H9 (cell line): ENCODE measurements around the gene CLEC16A. TPM values are rescaled to one million over a fixed set of nuclear protein-coding genes. Genes with fewer than 3 reads are reported as not detected.

Experiments used
- DNase-seq: peaks from one replicate; pipeline ENCODE4 v3.0.0-alpha.2; 2017
- H2AFZ ChIP-seq: one replicate; pipeline ENCODE4 v1.6.1; 2013; ENCODE audit warnings: mild to moderate bottlenecking, low read length, control low read depth, moderate library complexity
- H2AK5ac ChIP-seq: 2 replicates; pipeline ENCODE4 v1.6.1; 2013; ENCODE audit warnings: low read length, control low read depth, mixed read lengths; ENCODE audit not compliant: insufficient read length
- H2BK120ac ChIP-seq: one replicate; pipeline ENCODE4 v1.6.1; 2013; ENCODE audit warnings: low read depth, mild to moderate bottlenecking, low read length, control low read depth, inconsistent platforms; ENCODE audit not compliant: poor library complexity, severe bottlenecking
- H2BK12ac ChIP-seq: 2 replicates; pipeline ENCODE4 v1.6.1; 2013; ENCODE audit warnings: low read length, control low read depth, mixed read lengths, low read depth; ENCODE audit not compliant: insufficient read length
- H2BK15ac ChIP-seq: 2 replicates; pipeline ENCODE4 v1.6.1; 2013; ENCODE audit warnings: low read depth, low read length, control low read depth
- H2BK20ac ChIP-seq: one replicate; pipeline ENCODE4 v1.6.1; 2013; ENCODE audit warnings: low read depth, mild to moderate bottlenecking, low read length, control low read depth, inconsistent platforms; ENCODE audit not compliant: poor library complexity, severe bottlenecking
- H2BK5ac ChIP-seq: 2 replicates; pipeline ENCODE4 v1.6.1; 2013; ENCODE audit warnings: low read length, control low read depth, mixed read lengths; ENCODE audit not compliant: insufficient read length
- H3K14ac ChIP-seq: 2 replicates; pipeline ENCODE4 v1.6.1; 2013; ENCODE audit warnings: low read length, control low read depth; ENCODE audit not compliant: insufficient read depth
- H3K18ac ChIP-seq: 2 replicates; pipeline ENCODE4 v1.6.1; 2013; ENCODE audit warnings: low read depth, mild to moderate bottlenecking, mixed read lengths, low read length, control low read depth; ENCODE audit not compliant: insufficient read length
- H3K23ac ChIP-seq: 2 replicates; pipeline ENCODE4 v1.6.1; 2013; ENCODE audit warnings: low read length, control low read depth, mixed read lengths, low read depth; ENCODE audit not compliant: insufficient read length
- H3K23me2 ChIP-seq: 2 replicates; pipeline ENCODE4 v1.6.1; 2013; ENCODE audit warnings: low read depth, mild to moderate bottlenecking, mixed read lengths, low read length, control low read depth; ENCODE audit not compliant: insufficient read length, poor library complexity, severe bottlenecking
- H3K27ac ChIP-seq: 2 replicates; pipeline ENCODE4 v1.5.1; 2013; ENCODE audit warnings: low read length, control low read depth, mixed read lengths, low read depth; ENCODE audit not compliant: insufficient read length
- H3K27me3 ChIP-seq: 2 replicates; pipeline ENCODE4 v1.6.1; 2013; ENCODE audit warnings: low read length, control low read depth, inconsistent platforms; ENCODE audit not compliant: insufficient read depth
- H3K4ac ChIP-seq: 2 replicates; pipeline ENCODE4 v1.6.1; 2013; ENCODE audit warnings: low read depth, mild to moderate bottlenecking, control low read depth, inconsistent platforms, low read length, moderate library complexity
- H3K4me1 ChIP-seq: 2 replicates; pipeline ENCODE4 v1.6.1; 2013; ENCODE audit warnings: low read length, control low read depth, inconsistent platforms; ENCODE audit not compliant: insufficient read depth
- H3K4me2 ChIP-seq: 2 replicates; pipeline ENCODE4 v1.6.1; 2013; ENCODE audit warnings: low read length, control low read depth, mixed read lengths; ENCODE audit not compliant: insufficient read length, insufficient read depth
- H3K56ac ChIP-seq: 2 replicates; pipeline ENCODE4 v1.6.1; 2013; ENCODE audit warnings: low read depth, mild to moderate bottlenecking, mixed read lengths, low read length, control low read depth; ENCODE audit not compliant: insufficient read length
- H3K79me1 ChIP-seq: 2 replicates; pipeline ENCODE4 v1.6.1; 2013; ENCODE audit warnings: low read depth, mild to moderate bottlenecking, moderate library complexity, low read length, control low read depth, inconsistent platforms; ENCODE audit not compliant: insufficient read depth, poor library complexity, severe bottlenecking
- H3K79me2 ChIP-seq: 2 replicates; pipeline ENCODE4 v1.6.1; 2013; ENCODE audit warnings: low read length, control low read depth, inconsistent platforms; ENCODE audit not compliant: insufficient read depth
- H3K9ac ChIP-seq: 2 replicates; pipeline ENCODE4 v1.6.1; 2013; ENCODE audit warnings: low read length, control low read depth, mixed read lengths; ENCODE audit not compliant: insufficient read length; ENCODE audit errors: extremely low read depth
- H3K9me3 ChIP-seq: one replicate; pipeline ENCODE4 v1.6.1; 2013; ENCODE audit warnings: low read depth, low read length, inconsistent platforms; ENCODE audit not compliant: control insufficient read depth
- H3T11ph ChIP-seq: one replicate; pipeline ENCODE4 v1.6.1; 2013; ENCODE audit warnings: mild to moderate bottlenecking, low read length, control low read depth, inconsistent platforms
- H4K20me1 ChIP-seq: one replicate; pipeline ENCODE4 v1.6.1; 2013; ENCODE audit not compliant: control insufficient read depth, insufficient read length, insufficient read depth
- H4K5ac ChIP-seq: 2 replicates; pipeline ENCODE4 v1.6.1; 2013; ENCODE audit warnings: low read depth, mild to moderate bottlenecking, mixed read lengths, low read length, control low read depth; ENCODE audit not compliant: insufficient read length
- H4K8ac ChIP-seq: replicated peaks from 2 replicates; pipeline ENCODE4 v1.6.1; 2013; ENCODE audit warnings: low read length, control low read depth, mixed read lengths, low read depth; ENCODE audit not compliant: insufficient read length
- H4K91ac ChIP-seq: 2 replicates; pipeline ENCODE4 v1.6.1; 2013; ENCODE audit warnings: low read depth, mild to moderate bottlenecking, moderate library complexity, mixed read lengths, low read length, control low read depth; ENCODE audit not compliant: insufficient read length
- H3K27ac Mint-ChIP-seq, 3 experiments: 2 replicates in 2 of 3; 3 replicates in 1 of 3; pipeline ENCODE4 v1.8.0; 2020 to 2021; ENCODE audit warnings: mixed read lengths in 3 of 3, mild to moderate bottlenecking in 1 of 3, moderate library complexity in 1 of 3
- H3K27me3 Mint-ChIP-seq: 2 replicates; pipeline ENCODE4 v1.8.0; 2021; ENCODE audit warnings: low read depth, mild to moderate bottlenecking, moderate library complexity, mixed read lengths
- H3K36me3 Mint-ChIP-seq, 3 experiments: 2 replicates in 2 of 3; 3 replicates in 1 of 3; pipeline ENCODE4 v1.8.0; 2020 to 2021; ENCODE audit warnings: low read depth in 3 of 3, mixed read lengths in 3 of 3; ENCODE audit not compliant: insufficient read depth in 1 of 3
- H3K4me1 Mint-ChIP-seq, 2 experiments: 2 replicates each; pipeline ENCODE4 v1.8.0; 2020; ENCODE audit warnings: mixed read lengths in 2 of 2
- H3K4me3 Mint-ChIP-seq, 2 experiments: 2 replicates in 1 of 2; 3 replicates in 1 of 2; pipeline ENCODE4 v1.8.0; 2020 to 2021; ENCODE audit warnings: mild to moderate bottlenecking in 2 of 2, mixed read lengths in 2 of 2, moderate library complexity in 1 of 2
- H3K9me3 Mint-ChIP-seq, 2 experiments: 2 replicates in 1 of 2; 3 replicates in 1 of 2; pipeline ENCODE4 v1.8.0; 2020; ENCODE audit warnings: mild to moderate bottlenecking in 2 of 2, mixed read lengths in 2 of 2, moderate library complexity in 1 of 2
- WGBS: extraction: QIAGEN DNeasy Blood & Tissue Kit; methylation state at CpG from one replicate; pipeline ENCODE4 v1.1.7; 2013; ENCODE audit warnings: missing lambda C conversion rate, low lambda C conversion rate, mixed read lengths; ENCODE audit not compliant: insufficient read length; ENCODE audit errors: extremely low coverage; 5-methylcytosine and 5-hydroxymethylcytosine counted together
- total RNA-seq: library from RNA; stranded (reverse); gene quantifications from 2 replicates; pipeline ENCODE4 v1.2.1, GENCODE V29; 2021
- TF ChIP-seq, protein P1 (sequence below): fragments of 200-600 bp; sonication (generic); conservative IDR thresholded peaks from 3 replicates; pipeline ENCODE4 v1.8.0; 2021; ENCODE audit warnings: antibody characterized with exemption, mild to moderate bottlenecking

The CLEC16A gene
- total RNA-seq, 1 experiment from 2014 or later = 15.2 TPM

GRCh38 chr16:10926867-10927266 lies 17.5 kb upstream of the CLEC16A start:
- no peak overlapping the region for H2AFZ ChIP-seq
- no CpG with 5 or more reads among the region's 5 CpGs for WGBS
- H3K79me1 ChIP-seq = no peaks in the 10 kb centered on the region
- no peak overlapping the region for H3K14ac ChIP-seq
- no peak overlapping the region for H3K4ac ChIP-seq
- peaks cover 8 to 26% (median 16%) of the 10 kb centered on the region in 3 experiments for H3K36me3 Mint-ChIP-seq
- H4K91ac ChIP-seq = no peak overlapping the region
- H2BK12ac ChIP-seq = no peak overlapping the region
- TF ChIP-seq, protein P1, sequence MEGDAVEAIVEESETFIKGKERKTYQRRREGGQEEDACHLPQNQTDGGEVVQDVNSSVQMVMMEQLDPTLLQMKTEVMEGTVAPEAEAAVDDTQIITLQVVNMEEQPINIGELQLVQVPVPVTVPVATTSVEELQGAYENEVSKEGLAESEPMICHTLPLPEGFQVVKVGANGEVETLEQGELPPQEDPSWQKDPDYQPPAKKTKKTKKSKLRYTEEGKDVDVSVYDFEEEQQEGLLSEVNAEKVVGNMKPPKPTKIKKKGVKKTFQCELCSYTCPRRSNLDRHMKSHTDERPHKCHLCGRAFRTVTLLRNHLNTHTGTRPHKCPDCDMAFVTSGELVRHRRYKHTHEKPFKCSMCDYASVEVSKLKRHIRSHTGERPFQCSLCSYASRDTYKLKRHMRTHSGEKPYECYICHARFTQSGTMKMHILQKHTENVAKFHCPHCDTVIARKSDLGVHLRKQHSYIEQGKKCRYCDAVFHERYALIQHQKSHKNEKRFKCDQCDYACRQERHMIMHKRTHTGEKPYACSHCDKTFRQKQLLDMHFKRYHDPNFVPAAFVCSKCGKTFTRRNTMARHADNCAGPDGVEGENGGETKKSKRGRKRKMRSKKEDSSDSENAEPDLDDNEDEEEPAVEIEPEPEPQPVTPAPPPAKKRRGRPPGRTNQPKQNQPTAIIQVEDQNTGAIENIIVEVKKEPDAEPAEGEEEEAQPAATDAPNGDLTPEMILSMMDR = no peak
- H3K4me2 ChIP-seq = no peak overlapping the region
- H3K27ac ChIP-seq = no peak overlapping the region
- no peaks in the 10 kb centered on the region for H4K20me1 ChIP-seq
- no peak overlapping the region for H4K8ac ChIP-seq
- H3K4me1 Mint-ChIP-seq = peaks cover 0 to 6% of the 10 kb centered on the region in 2 experiments; a peak in 2 of 4 replicates
- H2BK5ac ChIP-seq = no peak overlapping the region
- H3K23ac ChIP-seq = no peak overlapping the region
- no peaks in the 10 kb centered on the region for H3K27me3 Mint-ChIP-seq
- no peak overlapping the region for H2BK15ac ChIP-seq
- no peak overlapping the region for H3T11ph ChIP-seq
- no peaks in the 10 kb centered on the region for H3K9me3 Mint-ChIP-seq
- H3K27me3 ChIP-seq = no peaks in the 10 kb centered on the region
- no peak overlapping the region for H3K4me3 Mint-ChIP-seq
- no peak overlapping the region for H3K56ac ChIP-seq
- no peaks in the 10 kb centered on the region for H3K79me2 ChIP-seq
- no peaks in the 10 kb centered on the region for H3K23me2 ChIP-seq
- no peaks in the 10 kb centered on the region for H3K9me3 ChIP-seq
- no peak overlapping the region for H3K27ac Mint-ChIP-seq
- H3K4me1 ChIP-seq = no peaks in the 10 kb centered on the region
- no peak overlapping the region for H2BK120ac ChIP-seq
- H3K18ac ChIP-seq = no peak overlapping the region
- no peak overlapping the region for H3K9ac ChIP-seq
- no peak overlapping the region for H4K5ac ChIP-seq
- DNase-seq = no peak
- no peak overlapping the region for H2AK5ac ChIP-seq
- H2BK20ac ChIP-seq = no peak overlapping the region
